ENCODE measurements around the gene LHX4.

Gene LHX4

GRCh38 chr1:180272395-180272794, 42.3 kb downstream of the LHX4 start:
- DNase-seq (ENCODE audit: low read depth): no peak

- no peak for DNase-seq (ENCODE audit: low read depth)
Observed at GRCh38 chr1:180273066-180273465, 43.0 kb downstream of the LHX4 start.

GRCh38 chr1:180274221-180274620, 44.2 kb downstream of the LHX4 start:
- DNase-seq (ENCODE audit: low read depth): no peak

- no peak for DNase-seq (ENCODE audit: low read depth)
Observed at GRCh38 chr1:180275726-180276125, 45.7 kb downstream of the LHX4 start.

GRCh38 chr1:180277476-180278193, 47.6 kb downstream of the LHX4 start:
- DNase-seq (ENCODE audit: low read depth): no peak

- DNase-seq (ENCODE audit: low read depth): no peak
Observed at GRCh38 chr1:180278194-180278515, 48.1 kb downstream of the LHX4 start.

GRCh38 chr1:180278596-180279395, 48.7 kb downstream of the LHX4 start:
- no peak for DNase-seq (ENCODE audit: low read depth)

- DNase-seq (ENCODE audit: low read depth): no peak
Observed at GRCh38 chr1:180279651-180280050, 49.6 kb downstream of the LHX4 start.

- DNase-seq (ENCODE audit: low read depth): no peak
Observed at GRCh38 chr1:180280617-180281016, 50.6 kb downstream of the LHX4 start.

- DNase-seq (ENCODE audit: low read depth): no peak
Observed at GRCh38 chr1:180281490-180281889, 51.4 kb downstream of the LHX4 start.

- no peak for DNase-seq (ENCODE audit: low read depth)
Observed at GRCh38 chr1:180282401-180283044, 52.5 kb downstream of the LHX4 start.

- no peak for DNase-seq (ENCODE audit: low read depth)
Observed at GRCh38 chr1:180283098-180283497, 53.0 kb downstream of the LHX4 start.

GRCh38 chr1:180286417-180286816, 56.4 kb downstream of the LHX4 start:
- no peak for DNase-seq (ENCODE audit: low read depth)

- DNase-seq (ENCODE audit: low read depth): no peak
Observed at GRCh38 chr1:180287988-180288705, 58.1 kb downstream of the LHX4 start.

GRCh38 chr1:180288940-180289339, 58.9 kb downstream of the LHX4 start:
- no peak for DNase-seq (ENCODE audit: low read depth)

GRCh38 chr1:180290265-180291001, 60.4 kb downstream of the LHX4 start:
- no peak for DNase-seq (ENCODE audit: low read depth)

- DNase-seq (ENCODE audit: low read depth): peak; percentile 51
Observed at GRCh38 chr1:180291004-180291403, 60.9 kb downstream of the LHX4 start.

- DNase-seq (ENCODE audit: low read depth): no peak
Observed at GRCh38 chr1:180294711-180295110, 64.6 kb downstream of the LHX4 start.

- DNase-seq (ENCODE audit: low read depth): no peak
Observed at GRCh38 chr1:180295999-180296398, 65.9 kb downstream of the LHX4 start.

- DNase-seq (ENCODE audit: low read depth): no peak
Observed at GRCh38 chr1:180299479-180300221, 69.6 kb downstream of the LHX4 start.

GRCh38 chr1:180301135-180301742, 71.2 kb downstream of the LHX4 start:
- DNase-seq (ENCODE audit: low read depth): peak; percentile 47
